Panc1 (cell line): ENCODE results near the gene NCOA6. TPM values are rescaled to one million over a fixed set of nuclear protein-coding genes. Genes with fewer than 3 reads are reported as not detected.

ENCODE experiments used
- ATAC-seq: fragments of 200-7000 bp; cut with Tn5 transposase; 2 replicates; pipeline ENCODE4 v1.9.1; 2020; ENCODE audit warnings: mild to moderate bottlenecking, moderate library complexity
- BruUV-seq: library from RNA; stranded (reverse); fragments of 400-500 nt; replicated peaks from 2 replicates; lab custom pipeline; 2021; lab: Mats Ljungman, UMichigan
- CTCF ChIA-PET: fragments of 300-600 bp; sonication (Branson Sonifier 250); formaldehyde crosslinking; loops from one replicate; lab custom pipeline; 2022; ENCODE audit warnings: antibody characterized with exemption; lab: Charles Lee
- POLR2A ChIA-PET: fragments of 300-600 bp; sonication (Branson Sonifier 250); formaldehyde crosslinking; loops from one replicate; lab custom pipeline; 2022; ENCODE audit warnings: antibody characterized with exemption; lab: Charles Lee
- DNase-seq: peaks from one replicate; pipeline ENCODE4 v3.0.0-alpha.2; 2010; ENCODE audit warnings: low read depth, low spot score
- H3K27ac ChIP-seq: 2 replicates; pipeline ENCODE4 v1.5.1; 2011; ENCODE audit warnings: mild to moderate bottlenecking, low read length, inconsistent platforms
- H3K27me3 ChIP-seq: fragments of 200-500 bp; sonication (Bioruptor generic); 2 replicates; pipeline ENCODE4 v1.6.0; 2014; ENCODE audit warnings: low read length, inconsistent platforms; ENCODE audit not compliant: control insufficient read depth, insufficient read depth
- H3K36me3 ChIP-seq: fragments of 200-500 bp; sonication (Bioruptor generic); 2 replicates; pipeline ENCODE4 v1.5.1; 2014; ENCODE audit warnings: inconsistent platforms, mild to moderate bottlenecking, low read length, moderate library complexity; ENCODE audit not compliant: control insufficient read depth, insufficient read depth
- H3K4me1 ChIP-seq: 2 replicates; pipeline ENCODE4 v1.5.1; 2011; ENCODE audit warnings: inconsistent platforms, mild to moderate bottlenecking, low read length, moderate library complexity; ENCODE audit not compliant: control insufficient read depth, insufficient read depth
- H3K4me3 ChIP-seq, 2 experiments: 2 replicates each; pipeline ENCODE4 v1.5.1; 2011 to 2012; ENCODE audit warnings: low read depth in 2 of 2, low read length in 2 of 2, mild to moderate bottlenecking in 2 of 2, inconsistent platforms in 1 of 2, moderate library complexity in 1 of 2
- H3K9me3 ChIP-seq: fragments of 200-500 bp; sonication (Bioruptor generic); 2 replicates; pipeline ENCODE4 v1.5.1; 2014; ENCODE audit warnings: low read depth, mild to moderate bottlenecking, inconsistent platforms, low read length, moderate library complexity; ENCODE audit not compliant: control insufficient read depth, insufficient read depth
- POLR2AphosphoS5 ChIP-seq: IDR thresholded peaks from 2 replicates; pipeline ENCODE4 v1.6.1; 2012; ENCODE audit warnings: mild to moderate bottlenecking, low read depth, low read length, moderate library complexity
- REST ChIP-seq, 2 experiments: IDR thresholded peaks; 2 replicates each; pipeline ENCODE4 v1.6.1; 2011 to 2012; ENCODE audit warnings: low read depth in 2 of 2, control low read depth in 1 of 2, low read length in 1 of 2, mild to moderate bottlenecking in 1 of 2, moderate library complexity in 1 of 2; ENCODE audit not compliant: insufficient read depth in 1 of 2
- SIN3A ChIP-seq: IDR thresholded peaks from 2 replicates; pipeline ENCODE4 v1.6.1; 2012; ENCODE audit warnings: low read depth, mild to moderate bottlenecking, low read length, moderate library complexity, borderline replicate concordance; ENCODE audit not compliant: insufficient read depth
- TCF7L2 ChIP-seq: IDR thresholded peaks from 2 replicates; pipeline ENCODE4 v1.6.1; 2011; ENCODE audit warnings: mild to moderate bottlenecking, low read depth, low read length, inconsistent platforms
- in situ Hi-C: cut with HindIII; loops from 2 replicates; pipeline ENCODE4 v1.10.0; 2016; ENCODE audit warnings: low sequenced_read_pairs, low pct_unique_long_range_greater_than_20kb
- intact Hi-C: fragments of 100-400 bp; cut with micrococcal nuclease; formaldehyde crosslinking; loops from one replicate; pipeline ENCODE4 v1.10.0; 2022; ENCODE audit not compliant: unreplicated experiment
- total RNA-seq: library from RNA; stranded (reverse); gene quantifications from one replicate; pipeline ENCODE4 v1.2.1, GENCODE V29; 2021; ENCODE audit not compliant: unreplicated experiment
- TF ChIP-seq, protein P1 (sequence below): fragments of 450-650 bp; IDR thresholded peaks from 2 replicates; pipeline ENCODE4 v1.5.1; 2017; ENCODE audit warnings: mild to moderate bottlenecking

Gene NCOA6
- total RNA-seq, 1 experiment from 2014 or later = 28.9 TPM

DNA sequence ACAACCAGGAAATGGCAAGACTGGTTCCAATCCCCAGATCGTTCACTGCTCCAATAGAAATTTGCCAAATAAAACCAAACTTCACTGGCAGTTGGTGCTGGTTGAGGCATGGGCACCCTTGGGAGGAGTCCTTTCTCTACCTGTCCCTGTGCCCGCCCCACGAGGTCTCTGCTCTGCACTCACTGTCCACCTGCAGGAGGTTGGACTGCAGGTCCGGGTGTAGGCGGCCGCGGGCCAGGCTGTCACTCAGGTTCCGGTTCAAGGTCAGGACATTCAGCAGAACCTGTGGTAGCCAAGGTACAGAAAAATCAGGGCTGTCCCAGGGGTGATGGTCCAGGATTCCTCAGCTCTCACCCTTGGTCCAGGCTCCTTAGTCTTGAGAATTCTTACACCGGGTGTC is 24.3 kb upstream of the NCOA6 start:
- Histone ChIP-seq H3K4me3 (no peak overlapping the region), H3K27ac (no peak overlapping the region), H3K27me3 (no peaks in the 10 kb centered on the region), H3K36me3 (no peaks in the 10 kb centered on the region), H3K9me3 (no peaks in the 10 kb centered on the region), H3K4me1 (no peaks in the 10 kb centered on the region)
- ATAC-seq (no peak), DNase-seq (no peak)
- no peak for TF ChIP-seq TCF7L2
- no peak for TF ChIP-seq SIN3A
- no peak for TF ChIP-seq REST (IDR thresholded peaks at IDR 0.05; ENCODE audit: insufficient read depth in 1 of 2, low read depth in 2 of 2, low read length in 1 of 2)
- TF ChIP-seq, protein P1, sequence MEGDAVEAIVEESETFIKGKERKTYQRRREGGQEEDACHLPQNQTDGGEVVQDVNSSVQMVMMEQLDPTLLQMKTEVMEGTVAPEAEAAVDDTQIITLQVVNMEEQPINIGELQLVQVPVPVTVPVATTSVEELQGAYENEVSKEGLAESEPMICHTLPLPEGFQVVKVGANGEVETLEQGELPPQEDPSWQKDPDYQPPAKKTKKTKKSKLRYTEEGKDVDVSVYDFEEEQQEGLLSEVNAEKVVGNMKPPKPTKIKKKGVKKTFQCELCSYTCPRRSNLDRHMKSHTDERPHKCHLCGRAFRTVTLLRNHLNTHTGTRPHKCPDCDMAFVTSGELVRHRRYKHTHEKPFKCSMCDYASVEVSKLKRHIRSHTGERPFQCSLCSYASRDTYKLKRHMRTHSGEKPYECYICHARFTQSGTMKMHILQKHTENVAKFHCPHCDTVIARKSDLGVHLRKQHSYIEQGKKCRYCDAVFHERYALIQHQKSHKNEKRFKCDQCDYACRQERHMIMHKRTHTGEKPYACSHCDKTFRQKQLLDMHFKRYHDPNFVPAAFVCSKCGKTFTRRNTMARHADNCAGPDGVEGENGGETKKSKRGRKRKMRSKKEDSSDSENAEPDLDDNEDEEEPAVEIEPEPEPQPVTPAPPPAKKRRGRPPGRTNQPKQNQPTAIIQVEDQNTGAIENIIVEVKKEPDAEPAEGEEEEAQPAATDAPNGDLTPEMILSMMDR = no peak
- TF ChIP-seq POLR2AphosphoS5 = no peak
- ChIA-PET POLR2A (no interaction called here), CTCF (no interaction called here)
- BruUV-seq = no TSS peak
- intact Hi-C loops (no loop called here), in situ Hi-C loops (no loop called here)

GRCh38 chr20:34848597-34848996 is 23.1 kb upstream of the NCOA6 start:
- no peaks in the 10 kb centered on the region for H3K4me1 ChIP-seq
- CTCF ChIA-PET = interaction anchor here (0.8 kb wide), 1 partner anchor 46 kb away, joined by 8 read pairs; no protein-coding TSS in a partner anchor
- POLR2A ChIA-PET = interaction anchor here (0.6 kb wide), 1 partner anchor 436 kb away, joined by 6 read pairs; the partner anchor contains the start of gene EIF6
- no peak overlapping the region for H3K27ac ChIP-seq
- no peak for DNase-seq
- H3K36me3 ChIP-seq = no peaks in the 10 kb centered on the region
- no peaks in the 10 kb centered on the region for H3K9me3 ChIP-seq
- TF ChIP-seq SIN3A = no peak
- TF ChIP-seq, protein P1 = no peak
- no peak for TF ChIP-seq TCF7L2
- H3K4me3 ChIP-seq = no peak overlapping the region
- ATAC-seq = no peak
- no TSS peak for BruUV-seq
- in situ Hi-C loops (no loop called here), intact Hi-C loops (no loop called here)
- H3K27me3 ChIP-seq = no peaks in the 10 kb centered on the region
